ENCODE data around the gene GATC. TPM values are rescaled to one million over a fixed set of nuclear protein-coding genes. Genes with fewer than 3 reads are reported as not detected.
"Not testable (repeated sequence)": the region's sequence is repeated elsewhere in the genome, so short reads cannot be mapped to it uniquely, and the experiment has no call there.

Gene GATC
- total RNA-seq, 1 donor from 2014 or later, result 28.0 TPM

DNA sequence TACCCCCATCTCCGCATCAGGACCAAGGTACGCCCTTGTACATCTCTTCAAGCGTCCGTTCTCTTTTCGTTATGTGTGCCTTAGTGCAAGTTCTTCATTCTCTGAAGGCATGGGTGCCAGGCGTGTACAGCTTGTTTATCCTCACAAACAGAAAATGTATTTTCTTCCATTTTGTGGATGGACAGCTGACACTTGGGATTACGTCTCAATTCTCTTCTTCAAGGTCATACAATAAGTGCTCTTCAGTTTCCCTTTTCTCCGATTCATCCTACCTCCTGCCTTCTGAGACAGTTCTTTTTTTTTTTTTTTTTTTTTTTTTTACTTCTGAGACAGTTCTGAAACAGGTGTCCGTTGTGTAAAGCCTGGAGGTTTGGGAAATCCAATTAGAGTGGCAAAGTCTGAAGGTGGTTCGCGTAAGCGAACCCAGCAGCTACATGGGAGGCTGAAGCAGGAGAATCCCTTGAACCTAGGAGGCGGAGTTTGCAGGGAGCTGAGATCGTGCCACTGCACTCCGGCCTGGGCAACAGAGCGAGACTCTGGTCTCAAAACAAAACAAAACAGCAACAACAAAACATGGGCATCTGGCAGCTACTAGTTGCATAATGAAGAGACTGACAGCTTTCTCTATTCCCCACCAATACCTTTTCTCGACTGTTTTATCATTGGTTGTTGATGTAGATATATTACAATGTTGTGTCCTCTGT is 7.6 kb upstream of the GATC start:
- Mint-ChIP-seq H3K27ac (peak overlapping the region; percentile 87), H3K4me1 (ENCODE audit: low read depth) (peaks cover 4% of the 10 kb centered on the region), H3K4me3 (ENCODE audit: low read depth) (peak overlapping the region; percentile 93), H3K9me3 (ENCODE audit: low read depth) (no peaks in the 10 kb centered on the region), H3K36me3 (ENCODE audit: insufficient read depth) (peaks cover 3% of the 10 kb centered on the region), H3K27me3 (no peaks in the 10 kb centered on the region)
- DNase-seq (ENCODE audit: low spot score, unreplicated experiment), result no peak
- TF ChIP-seq, protein P1, sequence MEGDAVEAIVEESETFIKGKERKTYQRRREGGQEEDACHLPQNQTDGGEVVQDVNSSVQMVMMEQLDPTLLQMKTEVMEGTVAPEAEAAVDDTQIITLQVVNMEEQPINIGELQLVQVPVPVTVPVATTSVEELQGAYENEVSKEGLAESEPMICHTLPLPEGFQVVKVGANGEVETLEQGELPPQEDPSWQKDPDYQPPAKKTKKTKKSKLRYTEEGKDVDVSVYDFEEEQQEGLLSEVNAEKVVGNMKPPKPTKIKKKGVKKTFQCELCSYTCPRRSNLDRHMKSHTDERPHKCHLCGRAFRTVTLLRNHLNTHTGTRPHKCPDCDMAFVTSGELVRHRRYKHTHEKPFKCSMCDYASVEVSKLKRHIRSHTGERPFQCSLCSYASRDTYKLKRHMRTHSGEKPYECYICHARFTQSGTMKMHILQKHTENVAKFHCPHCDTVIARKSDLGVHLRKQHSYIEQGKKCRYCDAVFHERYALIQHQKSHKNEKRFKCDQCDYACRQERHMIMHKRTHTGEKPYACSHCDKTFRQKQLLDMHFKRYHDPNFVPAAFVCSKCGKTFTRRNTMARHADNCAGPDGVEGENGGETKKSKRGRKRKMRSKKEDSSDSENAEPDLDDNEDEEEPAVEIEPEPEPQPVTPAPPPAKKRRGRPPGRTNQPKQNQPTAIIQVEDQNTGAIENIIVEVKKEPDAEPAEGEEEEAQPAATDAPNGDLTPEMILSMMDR (IDR thresholded peaks at IDR 0.05; ENCODE audit: unreplicated experiment), result no peak

DNA sequence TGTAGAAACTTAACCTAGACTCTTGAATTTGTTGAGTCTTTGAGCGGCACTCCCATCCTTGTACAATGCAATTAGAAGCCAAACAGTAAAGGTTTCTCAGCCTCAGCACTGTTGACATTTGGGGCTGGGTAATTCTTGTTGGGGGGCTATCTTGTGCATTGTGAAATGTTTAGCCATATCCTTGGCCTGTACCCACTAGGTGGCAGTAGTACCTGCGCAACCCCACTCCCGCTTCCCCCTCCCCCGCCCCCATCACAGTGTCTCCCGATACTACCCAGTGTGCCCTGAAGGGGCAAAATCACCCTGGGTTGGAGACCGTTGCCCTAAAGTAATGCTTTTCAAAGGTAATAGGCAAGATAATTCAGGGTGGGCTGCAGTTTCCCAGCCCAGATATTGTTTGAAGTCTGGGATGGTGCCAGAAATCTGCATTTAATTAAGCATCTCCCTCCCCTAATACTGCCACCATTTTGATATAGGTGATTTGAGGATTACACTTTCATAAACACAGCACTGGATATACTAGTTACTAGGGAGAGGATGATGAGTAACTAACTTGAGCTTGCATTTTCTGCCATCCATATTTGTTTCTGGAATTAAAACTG is 6.5 kb upstream of the GATC start:
- no peaks in the 10 kb centered on the region for H3K27me3 Mint-ChIP-seq
- peak; percentile 59 for DNase-seq (ENCODE audit: low spot score, unreplicated experiment)
- peak overlapping the region; percentile 13 for H3K27ac Mint-ChIP-seq
- peak overlapping the region; percentile 35 for H3K4me3 Mint-ChIP-seq (ENCODE audit: low read depth)
- peaks cover 7% of the 10 kb centered on the region for H3K36me3 Mint-ChIP-seq (ENCODE audit: insufficient read depth)
- TF ChIP-seq, protein P1 (IDR thresholded peaks at IDR 0.05; ENCODE audit: unreplicated experiment), result peak; percentile 74
- no peaks in the 10 kb centered on the region for H3K9me3 Mint-ChIP-seq (ENCODE audit: low read depth)
- peaks cover 4% of the 10 kb centered on the region for H3K4me1 Mint-ChIP-seq (ENCODE audit: low read depth)

DNA sequence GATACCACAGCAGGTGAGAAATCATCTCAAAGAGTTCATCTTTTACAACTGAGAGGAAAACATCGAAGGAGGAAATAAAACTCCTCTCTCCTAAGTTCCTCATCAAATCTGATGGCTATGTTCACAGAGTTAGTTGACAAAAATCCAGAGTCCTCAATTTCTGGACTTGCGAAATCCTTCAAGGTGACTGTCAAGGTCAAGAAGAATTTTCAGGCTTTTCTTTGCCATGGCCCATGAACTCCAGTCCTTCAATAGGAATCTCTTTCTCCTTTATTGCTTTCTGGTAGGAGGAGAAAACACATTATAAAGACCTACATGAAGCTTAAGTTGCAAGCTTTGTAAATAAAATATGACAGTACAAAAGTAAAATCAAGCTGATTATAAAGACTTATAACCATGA is 1.6 kb upstream of the GATC start:
- DNase-seq (ENCODE audit: low spot score, unreplicated experiment), result no peak
- peak overlapping the region; percentile 93 for H3K4me3 Mint-ChIP-seq (ENCODE audit: low read depth)
- TF ChIP-seq, protein P1 (IDR thresholded peaks at IDR 0.05; ENCODE audit: unreplicated experiment), result no peak
- H3K9me3 Mint-ChIP-seq (ENCODE audit: low read depth), result no peaks in the 10 kb centered on the region
- peaks cover 7% of the 10 kb centered on the region for H3K36me3 Mint-ChIP-seq (ENCODE audit: insufficient read depth)
- no peaks in the 10 kb centered on the region for H3K27me3 Mint-ChIP-seq
- H3K4me1 Mint-ChIP-seq (ENCODE audit: low read depth), result peaks cover 17% of the 10 kb centered on the region
- peak overlapping the region; percentile 98 for H3K27ac Mint-ChIP-seq

DNA sequence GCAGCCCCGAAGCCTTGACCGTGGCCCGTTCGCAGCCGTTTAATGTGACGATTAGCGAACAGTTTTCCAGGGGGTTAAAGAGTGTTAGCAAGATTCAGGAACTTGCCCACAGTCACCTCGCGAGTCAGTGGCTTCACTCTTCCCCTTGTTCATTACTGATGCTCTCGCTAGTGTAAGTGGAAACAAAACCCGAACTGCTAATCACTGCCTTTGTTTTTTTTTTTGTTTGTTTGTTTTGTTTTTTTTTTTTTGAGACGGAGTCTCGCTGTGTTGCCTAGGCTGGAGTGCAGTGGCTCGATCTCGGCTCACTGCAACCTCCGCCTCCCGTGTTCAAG is 567 bp downstream of the GATC start:
- H3K27me3 Mint-ChIP-seq; H3K9me3 Mint-ChIP-seq (ENCODE audit: low read depth); DNase-seq (ENCODE audit: low spot score, unreplicated experiment); H3K36me3 Mint-ChIP-seq (ENCODE audit: insufficient read depth): not testable (repeated sequence)
- Mint-ChIP-seq H3K4me3 (ENCODE audit: low read depth) (peak overlapping the region; percentile 93), H3K27ac (peak overlapping the region; percentile 98), H3K4me1 (ENCODE audit: low read depth) (peaks cover 17% of the 10 kb centered on the region)

DNA sequence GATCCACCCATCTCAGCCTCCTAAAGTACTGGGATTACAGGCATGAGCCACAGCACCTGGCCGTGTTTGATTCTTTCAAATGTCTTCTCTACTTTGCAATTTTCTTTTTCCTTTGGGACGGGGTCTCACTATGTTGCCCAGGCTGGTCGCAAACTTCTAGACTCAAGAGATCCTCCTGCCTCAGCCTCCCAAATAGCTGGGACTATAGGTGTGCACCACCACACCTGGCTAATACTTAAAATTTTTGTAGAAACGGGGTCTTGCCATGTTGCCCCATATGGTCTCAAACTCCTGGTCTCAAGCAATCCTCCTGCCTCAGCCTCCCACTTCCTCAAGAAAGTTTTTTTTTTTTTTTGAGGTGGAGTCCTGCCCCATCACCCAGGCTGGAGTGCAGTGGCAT is 1.7 kb downstream of the GATC start:
- Mint-ChIP-seq H3K4me3 (ENCODE audit: low read depth) (peak overlapping the region; percentile 93), H3K9me3 (ENCODE audit: low read depth) (no peaks in the 10 kb centered on the region), H3K4me1 (ENCODE audit: low read depth) (peaks cover 20% of the 10 kb centered on the region), H3K27ac (peak overlapping the region; percentile 87), H3K36me3 (ENCODE audit: insufficient read depth) (peaks cover 7% of the 10 kb centered on the region), H3K27me3 (no peaks in the 10 kb centered on the region)
- TF ChIP-seq, protein P1 (IDR thresholded peaks at IDR 0.05; ENCODE audit: unreplicated experiment), result no peak
- no peak for DNase-seq (ENCODE audit: low spot score, unreplicated experiment)

DNA sequence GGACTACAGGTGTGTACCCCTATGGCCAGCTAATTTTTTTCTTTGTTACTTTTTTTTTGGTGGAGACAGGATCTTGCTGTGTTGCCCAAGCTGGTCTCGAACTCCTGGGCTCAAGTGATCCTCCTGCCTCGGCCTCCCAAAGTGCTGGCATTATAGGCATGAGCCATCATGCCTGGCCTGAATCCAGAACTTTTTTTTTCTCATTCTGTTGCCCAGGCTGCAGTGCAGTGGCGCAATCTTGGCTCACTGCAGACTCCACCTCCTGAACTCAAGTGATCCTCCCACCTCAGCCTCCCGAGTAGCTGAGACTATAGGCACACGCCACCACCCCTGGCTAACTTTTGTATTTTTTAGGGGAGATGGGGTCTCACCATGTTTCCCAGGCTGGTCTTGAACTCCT is 6.3 kb downstream of the GATC start:
- H3K4me1 Mint-ChIP-seq (ENCODE audit: low read depth), result peaks cover 14% of the 10 kb centered on the region
- H3K4me3 Mint-ChIP-seq (ENCODE audit: low read depth); H3K36me3 Mint-ChIP-seq (ENCODE audit: insufficient read depth); H3K9me3 Mint-ChIP-seq (ENCODE audit: low read depth); H3K27me3 Mint-ChIP-seq; DNase-seq (ENCODE audit: low spot score, unreplicated experiment): not testable (repeated sequence)
- peak overlapping the region; percentile 71 for H3K27ac Mint-ChIP-seq
